DND-41 (cell line): ENCODE results near the gene SLC2A11.

ENCODE experiments used
- ATAC-seq: fragments of 200-7000 bp; cut with Tn5 transposase; 3 replicates; pipeline ENCODE4 v1.9.1; 2021; ENCODE audit warnings: low read depth; ENCODE audit not compliant: insufficient read depth
- DNase-seq: peaks from one replicate; pipeline ENCODE4 v3.0.0-alpha.2; 2020
- H2AFZ ChIP-seq: 2 replicates; pipeline ENCODE4 v1.6.0; 2012; ENCODE audit warnings: low read depth, low read length
- H3K27ac ChIP-seq: 2 replicates; pipeline ENCODE4 v1.5.1; 2012; ENCODE audit warnings: low read length, inconsistent platforms
- H3K27me3 ChIP-seq: fragments of 200-600 bp; sonication (generic); 2 replicates; pipeline ENCODE4 v1.6.0; 2012; ENCODE audit warnings: low read length, mild to moderate bottlenecking, inconsistent platforms; ENCODE audit not compliant: insufficient read depth, poor library complexity
- H3K36me3 ChIP-seq: 2 replicates; pipeline ENCODE4 v1.5.1; 2012; ENCODE audit warnings: low read length, inconsistent platforms; ENCODE audit not compliant: insufficient read depth
- H3K4me1 ChIP-seq: 2 replicates; pipeline ENCODE4 v1.5.1; 2012; ENCODE audit warnings: mild to moderate bottlenecking, low read length; ENCODE audit not compliant: insufficient read depth
- H3K4me2 ChIP-seq: 2 replicates; pipeline ENCODE4 v1.6.0; 2012; ENCODE audit warnings: mild to moderate bottlenecking, moderate library complexity, low read length, inconsistent platforms; ENCODE audit not compliant: insufficient read depth
- H3K4me3 ChIP-seq, 2 experiments: fragments of 200-600 bp in 1 of 2; shearing (Covaris generic) in 1 of 2; 2 replicates each; pipeline ENCODE4 v1.5.1; 2012 to 2016; ENCODE audit warnings: inconsistent platforms in 2 of 2, low read length in 2 of 2, mild to moderate bottlenecking in 2 of 2, low read depth in 1 of 2, moderate library complexity in 1 of 2
- H3K79me2 ChIP-seq: 2 replicates; pipeline ENCODE4 v1.6.0; 2012; ENCODE audit warnings: low read length, inconsistent platforms; ENCODE audit not compliant: insufficient read depth
- H3K9ac ChIP-seq: 2 replicates; pipeline ENCODE4 v1.6.0; 2012; ENCODE audit warnings: low read depth, mild to moderate bottlenecking, inconsistent platforms, low read length, moderate library complexity
- H3K9me3 ChIP-seq: 2 replicates; pipeline ENCODE4 v1.5.1; 2012; ENCODE audit warnings: low read length, moderate library complexity, mild to moderate bottlenecking, inconsistent platforms; ENCODE audit not compliant: insufficient read depth, severe bottlenecking
- H4K20me1 ChIP-seq: 2 replicates; pipeline ENCODE4 v1.6.0; 2012; ENCODE audit warnings: low read length; ENCODE audit not compliant: insufficient read depth
- EZH2 ChIP-seq: IDR thresholded peaks from 3 replicates; pipeline ENCODE4 v1.6.1; 2012; ENCODE audit warnings: borderline replicate concordance, low read depth, mild to moderate bottlenecking, moderate library complexity, low read length, inconsistent platforms; ENCODE audit not compliant: severe bottlenecking
- TF ChIP-seq, protein P1 (sequence below): IDR thresholded peaks from 2 replicates; pipeline ENCODE4 v1.5.1; 2012; ENCODE audit warnings: borderline replicate concordance, low read length, moderate library complexity, mild to moderate bottlenecking; ENCODE audit not compliant: poor library complexity, severe bottlenecking; ENCODE audit errors: extremely low read depth

Gene SLC2A11

DNA sequence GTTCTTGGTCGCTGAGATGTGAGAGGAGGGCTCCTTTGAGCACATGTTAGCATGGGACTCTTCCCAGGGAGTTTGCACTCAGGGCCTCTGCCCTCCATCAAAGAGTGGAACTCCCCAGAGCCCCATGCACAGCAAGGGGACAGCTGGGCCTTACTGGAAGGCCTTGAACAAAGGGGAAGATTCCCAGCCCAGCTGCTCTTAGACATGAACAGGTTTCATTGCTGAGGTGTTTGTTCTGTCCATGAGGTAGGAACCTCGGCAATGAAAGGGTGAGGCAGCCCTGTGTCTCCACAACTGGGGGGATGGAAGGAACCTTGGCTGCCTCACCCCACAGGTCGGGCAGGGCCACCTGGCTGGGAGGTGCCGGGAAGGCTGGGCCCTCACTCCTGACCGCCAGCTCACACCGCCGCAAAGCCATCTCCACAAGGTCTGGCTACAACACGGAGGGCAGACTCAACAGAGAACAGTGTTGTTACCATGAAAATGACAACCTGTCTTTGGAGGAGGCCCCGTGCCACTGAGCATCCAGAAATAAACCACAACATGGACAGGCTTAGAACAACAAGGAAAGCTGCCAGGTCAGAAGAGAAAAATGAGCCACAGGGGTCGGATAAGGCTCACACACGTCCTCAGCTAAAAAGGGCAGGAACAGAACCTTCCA is 22.1 kb upstream of the SLC2A11 start:
- Histone ChIP-seq H3K9me3 (no peaks in the 10 kb centered on the region), H3K79me2 (peaks cover 18% of the 10 kb centered on the region), H4K20me1 (peaks cover 35% of the 10 kb centered on the region), H3K4me3 (no peak overlapping the region), H2AFZ (no peak overlapping the region), H3K4me2 (no peak overlapping the region), H3K27me3 (no peaks in the 10 kb centered on the region), H3K36me3 (peaks cover 66% of the 10 kb centered on the region), H3K27ac (no peak overlapping the region), H3K9ac (no peak overlapping the region), H3K4me1 (peaks cover 20% of the 10 kb centered on the region)
- DNase-seq (no peak), ATAC-seq (no peak)
- TF ChIP-seq, protein P1, sequence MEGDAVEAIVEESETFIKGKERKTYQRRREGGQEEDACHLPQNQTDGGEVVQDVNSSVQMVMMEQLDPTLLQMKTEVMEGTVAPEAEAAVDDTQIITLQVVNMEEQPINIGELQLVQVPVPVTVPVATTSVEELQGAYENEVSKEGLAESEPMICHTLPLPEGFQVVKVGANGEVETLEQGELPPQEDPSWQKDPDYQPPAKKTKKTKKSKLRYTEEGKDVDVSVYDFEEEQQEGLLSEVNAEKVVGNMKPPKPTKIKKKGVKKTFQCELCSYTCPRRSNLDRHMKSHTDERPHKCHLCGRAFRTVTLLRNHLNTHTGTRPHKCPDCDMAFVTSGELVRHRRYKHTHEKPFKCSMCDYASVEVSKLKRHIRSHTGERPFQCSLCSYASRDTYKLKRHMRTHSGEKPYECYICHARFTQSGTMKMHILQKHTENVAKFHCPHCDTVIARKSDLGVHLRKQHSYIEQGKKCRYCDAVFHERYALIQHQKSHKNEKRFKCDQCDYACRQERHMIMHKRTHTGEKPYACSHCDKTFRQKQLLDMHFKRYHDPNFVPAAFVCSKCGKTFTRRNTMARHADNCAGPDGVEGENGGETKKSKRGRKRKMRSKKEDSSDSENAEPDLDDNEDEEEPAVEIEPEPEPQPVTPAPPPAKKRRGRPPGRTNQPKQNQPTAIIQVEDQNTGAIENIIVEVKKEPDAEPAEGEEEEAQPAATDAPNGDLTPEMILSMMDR: no peak
- TF ChIP-seq EZH2: no peak

DNA sequence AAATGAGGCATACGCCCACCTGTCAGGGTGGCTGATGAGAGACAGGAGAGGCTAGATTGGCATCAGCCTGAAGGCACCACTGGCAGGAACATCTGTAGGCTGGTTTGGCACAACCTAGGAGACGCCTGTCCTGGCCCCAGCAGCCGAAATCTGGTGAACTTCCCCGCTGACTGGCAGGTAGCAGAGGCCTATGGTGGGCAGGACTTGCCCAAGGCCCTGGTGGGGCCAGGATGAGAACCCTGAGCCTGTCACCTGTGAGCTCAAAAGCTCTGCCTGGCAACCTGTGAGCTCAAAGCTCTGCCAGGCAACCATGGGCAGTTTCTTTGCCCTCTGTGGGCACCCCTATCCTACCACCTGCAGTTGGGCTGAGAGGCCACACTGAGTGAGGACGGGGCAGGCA is 21.4 kb upstream of the SLC2A11 start:
- no peak for TF ChIP-seq EZH2
- TF ChIP-seq, protein P1: no peak
- Histone ChIP-seq H3K4me3 (no peak overlapping the region), H3K9ac (no peak overlapping the region), H3K36me3 (peaks cover 61% of the 10 kb centered on the region), H2AFZ (no peak overlapping the region), H3K9me3 (no peaks in the 10 kb centered on the region), H3K27me3 (no peaks in the 10 kb centered on the region), H4K20me1 (peaks cover 32% of the 10 kb centered on the region), H3K79me2 (peaks cover 13% of the 10 kb centered on the region), H3K4me2 (no peak overlapping the region), H3K27ac (no peak overlapping the region), H3K4me1 (peaks cover 20% of the 10 kb centered on the region)
- ATAC-seq (no peak), DNase-seq (no peak)

DNA sequence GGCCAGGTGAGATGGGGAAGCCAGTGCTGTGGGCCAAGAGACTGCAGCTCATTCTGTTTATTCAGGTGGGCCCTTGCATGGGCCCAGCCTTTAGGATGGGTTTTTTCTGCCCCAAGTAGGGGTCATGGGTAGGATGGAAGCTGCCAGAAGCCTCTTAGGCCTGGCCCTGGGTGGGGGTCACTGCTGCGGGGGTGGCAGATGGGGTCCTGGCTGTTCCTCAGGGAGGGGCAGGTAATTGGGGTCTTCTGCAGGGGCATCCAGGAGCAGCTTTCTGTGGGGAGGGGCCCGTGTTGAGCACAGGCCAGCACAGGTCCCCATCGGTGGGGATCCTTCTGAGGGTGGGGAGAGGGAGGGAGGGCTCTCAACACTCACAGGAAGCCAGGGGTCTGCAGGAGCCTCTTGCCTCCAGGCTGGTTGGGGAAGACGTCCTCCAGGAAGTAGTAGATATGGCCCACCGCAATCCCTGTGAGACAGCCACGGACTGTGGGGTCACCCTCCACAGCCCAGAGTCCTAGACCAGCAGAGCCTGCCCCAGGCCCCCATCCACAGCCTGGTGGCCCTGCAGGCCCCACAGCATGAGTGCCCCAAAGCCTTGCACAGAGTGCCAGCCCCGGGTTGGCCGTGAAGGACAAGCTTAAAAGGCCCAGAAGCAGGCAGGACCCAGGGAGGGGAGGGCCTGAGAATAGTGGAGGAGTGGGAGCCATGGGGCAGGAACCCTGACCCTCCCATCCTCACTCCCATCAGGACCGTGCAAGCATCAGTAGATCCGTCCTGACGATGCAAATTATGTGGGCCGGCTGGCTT is 20.8 kb upstream of the SLC2A11 start:
- Histone ChIP-seq H3K9me3 (no peaks in the 10 kb centered on the region), H3K9ac (no peak overlapping the region), H3K4me3 (no peak overlapping the region), H3K27ac (no peak overlapping the region; the same call in 1 of the 2 replicates), H3K27me3 (no peaks in the 10 kb centered on the region), H3K36me3 (peaks cover 55% of the 10 kb centered on the region), H3K79me2 (peaks cover 8% of the 10 kb centered on the region), H3K4me1 (peaks cover 20% of the 10 kb centered on the region), H2AFZ (no peak overlapping the region), H3K4me2 (no peak overlapping the region), H4K20me1 (peaks cover 27% of the 10 kb centered on the region)
- DNase-seq (no peak), ATAC-seq (no peak)
- no peak for TF ChIP-seq EZH2
- TF ChIP-seq, protein P1: no peak
